Middle frontal gyrus (tissue), 1 donor: Measurements from ENCODE around the gene PHKA1.
"Not testable (repeated sequence)": the region's sequence is repeated elsewhere in the genome, so short reads cannot be mapped to it uniquely, and the experiment has no call there.

ENCODE experiments used
- DNase-seq: peaks from one replicate; pipeline ENCODE4 v3.0.0-alpha.2; 2015; ENCODE audit warnings: low spot score; ENCODE audit errors: extremely low spot score

PHKA1 gene

GRCh38 chrX:72713599-72714477, at the start of gene PHKA1:
PHKA1 (minus strand) TSS chrX:72714306; CDS start chrX:72713880, 426 bp downstream.
- not testable (repeated sequence) for DNase-seq

- DNase-seq: not testable (repeated sequence)
Observed at GRCh38 chrX:72760454-72760853, 46.3 kb upstream of the PHKA1 start.

GRCh38 chrX:72748545-72748944, 34.4 kb upstream of the PHKA1 start:
- DNase-seq: not testable (repeated sequence)

- DNase-seq: not testable (repeated sequence)
Observed at GRCh38 chrX:72745546-72745945, 31.4 kb upstream of the PHKA1 start.

- no peak for DNase-seq
Observed at GRCh38 chrX:72735561-72735960, 21.5 kb upstream of the PHKA1 start.

GRCh38 chrX:72733636-72734035, 19.5 kb upstream of the PHKA1 start:
- not testable (repeated sequence) for DNase-seq

GRCh38 chrX:72727846-72728245, 13.7 kb upstream of the PHKA1 start:
- no peak for DNase-seq

- no peak for DNase-seq
Observed at GRCh38 chrX:72716766-72717165, 2.7 kb upstream of the PHKA1 start.

GRCh38 chrX:72715546-72715945, 1.4 kb upstream of the PHKA1 start:
- no peak for DNase-seq

GRCh38 chrX:72714478-72714916, 391 bp upstream of the PHKA1 start:
- DNase-seq: no peak

GRCh38 chrX:72713130-72713529, 976 bp downstream of the PHKA1 start:
- no peak for DNase-seq

GRCh38 chrX:72712094-72712755, 1.9 kb downstream of the PHKA1 start:
- DNase-seq: no peak

GRCh38 chrX:72705814-72706213, 8.3 kb downstream of the PHKA1 start:
- DNase-seq: no peak

GRCh38 chrX:72705111-72705510, 9.0 kb downstream of the PHKA1 start:
- no peak for DNase-seq

GRCh38 chrX:72694170-72694569, 19.9 kb downstream of the PHKA1 start:
- no peak for DNase-seq

GRCh38 chrX:72693477-72693876, 20.6 kb downstream of the PHKA1 start:
- DNase-seq: no peak

GRCh38 chrX:72687396-72687795, 26.7 kb downstream of the PHKA1 start:
- DNase-seq: no peak

GRCh38 chrX:72685810-72686456, 28.2 kb downstream of the PHKA1 start:
- no peak for DNase-seq

- DNase-seq: no peak
Observed at GRCh38 chrX:72685018-72685417, 29.1 kb downstream of the PHKA1 start.

GRCh38 chrX:72683631-72684030, 30.5 kb downstream of the PHKA1 start:
- no peak for DNase-seq

GRCh38 chrX:72676465-72676864, 37.6 kb downstream of the PHKA1 start:
- no peak for DNase-seq

- DNase-seq: not testable (repeated sequence)
Observed at GRCh38 chrX:72673951-72674350, 40.2 kb downstream of the PHKA1 start.
